GM19035 (cell line): ENCODE results near the gene KIF1C.
"Not testable (repeated sequence)": the region's sequence is repeated elsewhere in the genome, so short reads cannot be mapped to it uniquely, and the experiment has no call there.

Experiments used
- ATAC-seq: cut with Tn5 transposase; IDR thresholded peaks from one replicate; pipeline ENCODE4 v1.9.1; 2021; ENCODE audit not compliant: unreplicated experiment

KIF1C gene

DNA sequence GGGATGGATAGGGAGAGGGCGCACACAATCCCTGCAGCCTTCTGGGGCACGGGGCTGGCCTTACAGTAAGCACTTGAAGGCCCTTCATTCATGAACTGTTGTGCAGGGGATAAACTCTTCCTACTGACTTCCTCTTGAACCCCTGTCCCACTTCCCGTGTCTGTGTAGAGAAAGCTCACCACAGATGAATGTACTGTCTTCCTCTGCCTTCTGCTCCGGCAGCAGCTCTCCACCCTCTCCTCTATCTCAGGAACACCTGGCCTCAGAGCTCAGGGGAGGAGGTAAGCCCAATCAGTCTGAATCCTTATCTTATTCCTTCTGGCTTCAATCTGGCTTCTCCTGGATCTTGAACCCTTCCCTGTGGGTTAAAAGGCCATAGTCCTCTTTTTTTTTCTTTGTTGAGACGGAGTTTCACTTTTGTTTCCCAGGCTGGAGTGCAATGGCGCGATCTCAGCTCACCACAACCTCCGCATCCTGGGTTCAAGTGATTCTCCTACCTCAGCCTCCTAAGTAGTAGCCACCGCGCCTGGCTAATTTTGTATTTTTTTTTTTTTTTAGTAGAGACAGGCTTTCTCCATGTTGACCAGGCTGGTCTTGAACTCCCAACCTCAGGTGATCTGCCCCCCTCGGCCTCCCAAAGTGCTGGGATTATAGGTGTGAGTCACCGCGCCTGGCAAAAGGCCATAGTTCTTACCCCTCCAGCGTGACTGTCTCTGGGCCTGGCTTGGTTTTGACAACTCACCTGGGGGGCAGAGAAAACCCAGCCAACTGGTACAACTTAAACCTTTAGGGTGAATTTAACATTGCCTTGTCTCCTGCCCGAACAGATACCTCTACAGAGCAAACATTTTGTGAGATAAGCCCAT is 44.6 kb downstream of the KIF1C start:
- ATAC-seq, result no peak

DNA sequence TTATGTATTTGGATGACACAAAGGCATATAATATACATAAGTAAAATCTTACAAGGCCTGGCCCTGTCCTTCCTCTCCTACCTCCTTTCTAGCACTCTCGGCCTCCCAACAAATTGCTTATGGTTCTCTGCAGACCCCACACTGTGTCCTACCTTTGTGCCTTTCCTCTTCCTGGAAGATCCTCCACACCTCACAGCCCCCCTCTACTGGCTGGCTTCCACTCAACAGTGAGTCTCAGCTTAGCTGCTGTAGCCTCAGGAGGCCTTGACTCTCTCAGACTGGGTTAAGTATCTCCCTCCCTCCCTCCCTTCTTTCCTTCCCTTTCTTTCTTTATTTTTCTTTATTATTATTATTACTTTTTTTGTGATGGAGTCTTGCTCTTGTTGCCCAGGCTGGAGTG is 45.8 kb downstream of the KIF1C start:
- ATAC-seq, result no peak

DNA sequence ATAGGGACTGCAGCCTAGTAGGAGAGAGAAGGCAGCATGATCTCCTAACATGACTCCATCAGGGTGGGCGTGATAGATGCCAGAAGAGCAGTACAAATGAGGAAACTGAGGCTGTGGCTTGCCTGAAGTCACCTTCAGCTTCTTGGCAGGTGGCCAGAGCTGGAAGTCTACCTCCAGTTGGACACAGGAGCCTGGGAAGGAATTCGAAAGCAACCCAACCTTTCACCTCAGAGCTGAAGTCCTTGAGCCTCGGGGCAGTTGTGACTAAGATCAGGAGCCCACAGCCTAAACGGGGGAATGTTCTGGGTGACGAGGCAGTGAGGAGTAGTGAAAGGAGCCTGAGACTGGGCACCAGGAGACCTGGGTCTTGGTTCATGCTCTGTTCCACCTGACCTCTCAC is 46.9 kb downstream of the KIF1C start:
- no peak for ATAC-seq

DNA sequence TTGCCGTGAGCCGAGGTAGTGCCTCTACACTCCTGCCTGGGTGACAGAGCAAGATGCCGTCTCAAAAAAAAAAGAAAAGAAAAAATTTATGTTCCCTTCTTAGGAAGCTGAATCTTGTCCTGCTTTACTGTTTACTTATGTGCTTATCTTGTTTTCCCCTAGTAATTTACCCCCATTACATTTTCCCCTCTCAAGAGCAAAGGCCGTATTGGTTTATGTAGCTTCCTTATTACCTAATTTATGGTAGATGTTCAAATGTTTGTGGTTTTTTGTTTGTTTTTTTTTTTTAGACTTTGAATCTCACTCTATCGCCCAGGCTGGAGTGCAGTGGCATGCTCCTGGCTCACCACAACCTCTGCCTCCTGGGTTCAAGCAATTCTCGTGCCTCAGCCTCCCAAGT is 47.7 kb downstream of the KIF1C start:
- no peak for ATAC-seq

DNA sequence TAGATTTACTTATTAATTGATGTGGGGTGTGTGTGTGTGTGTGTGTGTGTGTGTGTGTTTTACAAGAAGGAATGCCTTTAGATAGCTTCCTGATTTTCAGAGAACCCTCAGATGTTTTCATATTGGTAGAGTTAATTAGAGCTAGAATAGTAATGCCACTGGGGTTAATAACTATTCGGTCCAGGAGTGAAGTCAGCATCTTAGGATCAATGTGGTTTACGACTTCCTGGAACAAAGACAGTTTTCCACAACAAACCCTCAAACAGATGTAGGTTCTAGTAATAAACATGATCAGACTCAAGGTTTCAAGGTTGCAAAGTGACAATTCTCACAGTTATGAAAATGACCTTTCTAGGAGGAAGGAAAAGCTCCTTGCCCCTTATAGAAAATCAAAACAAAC is 49.7 kb downstream of the KIF1C start:
- no peak for ATAC-seq

DNA sequence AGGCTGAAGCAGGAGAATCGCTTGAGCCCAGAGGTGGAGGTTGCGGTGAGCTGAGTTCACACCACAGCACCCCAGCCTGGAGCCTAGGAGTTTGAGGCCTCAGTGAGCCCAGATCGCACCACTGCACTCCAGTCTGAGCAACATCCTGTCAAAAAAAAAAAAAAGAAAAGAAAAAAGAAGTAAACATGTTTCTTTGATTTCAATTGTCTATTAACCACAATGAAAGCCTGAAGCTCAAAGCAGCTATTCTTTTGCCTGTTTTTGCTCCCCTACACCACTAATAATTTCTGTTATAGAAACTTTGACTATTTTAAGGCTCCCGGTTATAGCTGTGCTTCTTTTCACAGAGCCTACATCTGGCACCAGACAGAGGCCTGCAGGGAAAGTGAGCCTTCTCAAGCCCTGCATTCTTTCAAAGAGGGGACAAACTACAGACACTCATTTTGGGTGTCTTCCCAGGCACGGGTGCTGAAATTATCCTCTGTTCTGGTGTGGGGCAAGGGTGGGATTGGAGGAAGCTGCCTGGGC is 51.6 kb downstream of the KIF1C start:
- ATAC-seq, result no peak

DNA sequence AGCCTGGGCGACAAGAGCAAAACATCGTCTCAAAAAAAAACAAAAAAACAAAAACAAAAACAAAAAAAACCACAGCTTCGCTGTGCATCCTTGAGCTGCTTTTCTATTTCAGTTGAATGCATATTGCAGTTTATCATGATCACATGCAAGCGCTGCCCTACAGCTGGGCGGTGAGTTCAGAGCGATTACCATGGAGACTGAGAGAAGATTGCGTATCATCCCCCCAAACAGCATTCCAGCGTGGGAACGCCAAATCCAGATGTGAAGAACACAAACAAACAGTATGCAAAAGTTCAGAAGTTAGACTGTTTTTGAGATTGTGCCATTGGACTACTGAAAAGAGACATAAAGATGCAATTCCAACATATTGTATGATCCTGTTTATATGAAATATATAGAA is 52.5 kb downstream of the KIF1C start:
- no peak for ATAC-seq

- ATAC-seq, result no peak
Measured at GRCh38 chr17:5055543-5055942, 57.8 kb downstream of the KIF1C start.

GRCh38 chr17:5065227-5065744 is 67.5 kb downstream of the KIF1C start:
- ATAC-seq, result no peak

- no peak for ATAC-seq
Measured at GRCh38 chr17:5068236-5068635, 70.5 kb downstream of the KIF1C start.

DNA sequence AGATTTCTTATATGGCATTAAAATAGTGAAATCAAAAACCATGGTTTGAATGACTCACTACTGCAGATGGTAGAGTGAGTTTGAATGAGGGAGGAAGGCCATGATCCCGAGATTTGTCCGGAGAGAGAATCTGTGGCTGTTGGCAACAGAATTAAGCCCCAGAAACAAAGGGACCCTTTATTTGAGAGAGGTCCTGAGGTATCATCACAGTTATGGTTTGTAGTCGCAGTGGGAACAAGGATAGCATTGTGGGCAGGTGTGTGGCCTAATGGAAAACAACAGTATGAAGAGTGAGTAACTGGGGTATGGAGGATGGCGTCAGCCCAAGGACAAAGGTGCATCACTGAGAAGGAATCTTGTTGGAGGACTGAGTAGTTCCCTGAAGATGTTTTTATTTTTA is 72.0 kb downstream of the KIF1C start:
- ATAC-seq, result no peak

- ATAC-seq, result not testable (repeated sequence)
Measured at GRCh38 chr17:5075472-5075871, 77.7 kb downstream of the KIF1C start.

GRCh38 chr17:5077275-5077674 is 79.5 kb downstream of the KIF1C start:
- ATAC-seq, result not testable (repeated sequence)

- no peak for ATAC-seq
Measured at GRCh38 chr17:5077781-5078105, 80.0 kb downstream of the KIF1C start.
